Mesenteric fat pad (tissue), 1 donor: ENCODE data around the gene SLC43A3. TPM values are rescaled to one million over a fixed set of nuclear protein-coding genes. Genes with fewer than 3 reads are reported as not detected.
"Not testable (repeated sequence)": the region's sequence is repeated elsewhere in the genome, so short reads cannot be mapped to it uniquely, and the experiment has no call there.

Experiments
- DNase-seq: peaks from one replicate; pipeline ENCODE4 v3.0.0-alpha.2; 2020; ENCODE audit warnings: low spot score
- total RNA-seq: library from RNA; stranded (reverse); fragmentation: NEBNext Ultra II Directional; extraction: Animal tissue kit (Norgen Biotek cat#: 25700); gene quantifications from one replicate; pipeline ENCODE4 v1.2.1, GENCODE V29; 2021
- donor health status: DM: yes; HTN: yes; CAD: no.

SLC43A3 gene
- total RNA-seq, 1 donor from 2014 or later, result 95.1 TPM

- no peak for DNase-seq
Observed at GRCh38 chr11:57407010-57407920, 19.7 kb downstream of the SLC43A3 start.

DNA sequence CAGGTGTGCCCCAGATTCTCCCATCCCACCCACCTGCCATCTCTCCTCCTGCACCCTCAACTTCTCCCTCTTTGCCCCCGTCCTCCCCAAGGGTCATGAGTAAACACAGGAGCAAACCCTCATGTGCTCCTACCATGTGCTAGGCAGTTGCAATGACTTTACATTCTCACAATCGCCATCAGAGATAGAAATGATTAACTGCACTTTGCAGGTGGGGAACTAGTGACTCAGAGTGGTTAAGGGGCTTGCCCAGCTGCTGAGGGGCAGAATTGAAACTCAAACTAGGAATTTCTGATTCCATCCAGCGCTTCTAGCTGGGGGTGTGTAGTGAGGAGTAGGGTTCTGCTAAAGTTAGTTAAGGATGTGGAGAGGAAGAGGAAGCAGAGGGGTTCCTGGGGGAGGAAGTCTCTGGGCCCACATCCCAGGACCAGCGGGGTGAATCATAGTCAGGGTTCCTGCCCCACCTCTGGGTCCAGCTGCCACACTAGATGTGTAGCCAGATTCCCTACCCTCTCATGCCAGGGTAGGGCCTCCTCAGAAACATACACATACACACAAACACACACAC is 20.5 kb downstream of the SLC43A3 start:
- DNase-seq, result no peak

DNA sequence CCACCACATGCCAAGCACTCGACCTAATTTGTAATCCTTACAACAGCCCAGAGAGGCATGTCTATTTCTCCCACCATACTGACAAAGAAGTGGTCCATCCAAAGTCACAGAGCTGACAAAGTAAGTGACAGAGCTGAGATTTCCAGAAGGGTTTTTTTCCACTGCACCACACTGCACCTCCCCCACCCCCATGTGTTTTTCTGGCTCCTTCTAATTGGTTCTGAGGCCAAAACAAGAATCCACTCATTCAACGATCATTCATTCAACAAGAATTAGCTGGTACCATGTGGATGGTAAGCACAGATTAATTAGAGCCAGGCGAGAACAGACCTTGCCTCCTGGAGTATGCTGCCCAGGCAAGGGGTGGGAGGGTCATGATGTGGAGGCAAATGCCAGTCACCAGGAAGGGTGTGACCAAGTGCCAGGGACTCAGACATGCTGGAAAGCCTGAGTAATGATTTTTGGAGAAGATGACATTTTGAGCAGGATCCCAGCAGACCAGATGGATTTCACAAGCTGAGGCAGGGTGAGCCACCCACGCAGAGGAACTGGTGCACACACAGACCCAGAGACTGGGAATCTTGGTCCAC is 21.6 kb downstream of the SLC43A3 start:
- DNase-seq, result no peak

DNA sequence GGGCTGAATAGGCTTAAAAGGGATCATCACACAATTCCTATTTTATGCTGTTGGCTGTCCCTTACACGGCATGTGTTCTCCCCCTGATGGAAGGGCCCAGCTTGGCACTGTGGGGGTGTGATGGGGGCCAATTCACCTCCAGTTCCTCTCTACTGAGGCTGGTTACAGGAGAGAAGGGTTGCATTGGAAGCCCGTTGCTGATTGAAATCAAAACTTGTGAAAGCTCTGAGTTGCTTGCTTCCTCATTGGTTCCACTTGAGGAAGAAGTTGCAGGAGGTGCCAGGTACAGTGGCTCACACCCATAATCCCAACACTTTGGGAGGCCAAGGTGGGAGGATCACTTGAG is 23.1 kb downstream of the SLC43A3 start:
- no peak for DNase-seq

GRCh38 chr11:57403003-57403801 is 23.7 kb downstream of the SLC43A3 start:
- not testable (repeated sequence) for DNase-seq

GRCh38 chr11:57402188-57403002 is 24.5 kb downstream of the SLC43A3 start:
- DNase-seq, result no peak

GRCh38 chr11:57399972-57400578 is 26.8 kb downstream of the SLC43A3 start:
- DNase-seq, result no peak

DNA sequence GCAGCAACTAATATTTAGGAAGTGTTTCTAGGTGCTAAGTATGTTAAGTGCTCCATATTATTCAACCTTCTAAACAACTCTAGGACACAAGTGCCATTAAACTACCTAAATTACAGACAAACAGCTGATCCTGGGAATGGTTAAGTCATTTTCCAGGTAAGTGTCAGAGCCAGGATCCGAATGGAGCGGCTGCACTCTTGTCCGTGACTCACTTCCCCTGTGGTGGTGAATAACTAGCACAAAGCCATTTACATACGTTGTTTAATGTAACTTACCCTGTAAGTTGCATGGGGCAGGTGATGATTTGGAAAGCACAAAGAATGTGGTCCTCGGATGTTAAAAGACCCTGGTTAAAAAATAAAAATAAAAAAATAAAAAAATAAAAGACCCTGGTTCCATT is 27.7 kb downstream of the SLC43A3 start:
- no peak for DNase-seq

GRCh38 chr11:57397394-57397990 is 29.4 kb downstream of the SLC43A3 start:
- no peak for DNase-seq

GRCh38 chr11:57396744-57397143 is 30.2 kb downstream of the SLC43A3 start:
- DNase-seq, result no peak

GRCh38 chr11:57395905-57396623 is 30.9 kb downstream of the SLC43A3 start:
- no peak for DNase-seq

DNA sequence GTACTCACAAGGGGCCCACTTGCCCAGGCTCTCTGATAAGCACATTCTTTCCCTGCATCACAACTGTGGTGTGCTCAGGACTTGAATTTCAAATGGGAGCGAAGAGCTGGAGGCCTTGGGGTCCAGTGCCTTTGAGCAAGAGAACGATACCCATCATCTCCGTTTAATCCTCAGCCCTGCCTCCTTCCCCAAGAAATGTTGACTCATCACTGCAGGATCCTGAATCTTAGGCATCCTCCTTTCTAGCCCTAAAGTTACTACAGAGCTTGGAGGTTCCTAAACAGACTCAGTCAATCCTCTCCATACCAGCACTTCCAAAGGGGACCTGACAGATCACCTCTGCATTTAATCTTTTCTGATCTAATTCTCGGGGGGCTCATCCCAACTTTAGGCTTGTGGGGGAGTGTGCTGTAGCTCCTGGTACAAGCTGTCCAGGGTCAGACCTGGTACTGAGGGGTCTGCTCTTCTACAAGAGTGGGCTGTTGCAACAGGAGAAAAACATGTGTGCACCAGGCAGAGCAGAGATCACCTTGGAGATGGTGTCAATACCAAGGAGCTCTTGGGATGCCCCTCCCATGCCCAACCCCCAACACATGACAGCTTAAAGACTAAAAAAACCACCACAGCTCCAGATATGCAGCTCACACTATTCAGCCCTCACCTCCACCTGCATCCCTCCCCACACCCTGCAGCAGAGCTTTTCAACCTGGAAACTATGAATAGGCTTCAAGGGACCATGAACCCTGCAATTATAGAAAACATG is 32.5 kb downstream of the SLC43A3 start:
- DNase-seq, result no peak

DNA sequence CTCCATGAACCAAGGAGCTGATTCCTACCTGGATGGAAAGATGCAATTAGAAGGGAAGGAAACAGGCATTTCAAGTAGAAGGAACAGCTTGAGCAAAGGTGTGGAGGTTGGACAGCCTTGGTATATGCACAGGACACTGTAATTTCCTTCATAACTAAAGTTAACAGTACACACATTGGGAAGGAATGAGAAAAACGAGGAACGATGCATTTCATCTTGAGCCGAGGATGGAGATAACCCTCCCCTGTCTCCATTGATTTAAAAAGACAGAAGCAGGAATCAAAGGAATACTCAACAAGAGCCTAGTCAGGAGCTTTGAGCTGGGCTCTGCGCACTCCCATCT is 34.2 kb downstream of the SLC43A3 start:
- DNase-seq, result no peak

DNA sequence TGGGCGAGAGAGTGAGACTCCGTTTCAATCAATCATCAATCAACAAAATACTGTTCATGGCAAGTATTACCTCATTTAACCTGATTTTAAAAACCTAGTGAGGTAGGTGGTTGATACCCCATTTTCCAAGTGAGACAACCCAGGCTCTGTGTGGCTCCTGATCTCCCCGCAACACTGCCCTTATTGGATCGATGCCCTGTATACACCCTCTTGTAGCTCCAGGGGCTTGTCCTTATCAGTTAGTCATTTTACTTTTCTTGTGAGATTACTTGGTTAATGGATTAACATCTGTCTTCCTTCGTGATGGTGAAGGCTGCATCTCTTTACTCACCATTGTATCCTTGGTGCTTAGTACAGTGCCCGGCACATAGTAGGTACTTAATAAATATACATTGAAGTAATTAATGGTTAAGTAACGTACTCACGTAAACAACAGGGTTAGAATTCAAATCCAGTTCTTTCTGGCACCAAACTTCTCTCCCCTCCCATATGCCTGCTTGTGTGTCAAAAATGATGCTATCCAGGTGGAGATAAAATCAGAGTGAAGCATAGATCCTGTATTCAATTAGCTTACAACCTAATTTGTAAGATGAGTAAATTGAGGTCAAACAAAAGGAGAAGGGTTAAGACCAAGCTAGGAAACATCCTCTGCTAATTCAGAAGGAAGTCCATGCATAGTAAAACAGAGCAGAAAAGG is 34.7 kb downstream of the SLC43A3 start:
- DNase-seq, result no peak

DNA sequence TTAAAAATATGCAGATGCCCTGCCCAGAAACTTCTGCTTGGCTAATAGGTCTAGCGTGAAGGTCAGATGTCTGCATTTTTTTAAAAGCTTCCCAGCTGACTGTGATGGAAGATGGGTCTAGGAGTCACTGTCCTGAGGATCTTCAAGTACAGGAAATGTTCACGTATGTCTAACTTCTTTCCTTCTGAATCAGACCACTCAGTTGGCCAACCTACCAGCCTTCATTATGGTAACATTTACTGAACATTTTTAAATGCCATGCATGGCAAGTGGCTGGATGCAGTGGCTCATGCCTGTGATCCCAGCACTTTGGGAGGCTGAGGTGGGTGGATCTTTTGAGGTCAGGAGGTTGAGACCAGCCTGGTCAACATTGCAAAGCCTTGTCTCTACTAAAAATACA is 35.4 kb downstream of the SLC43A3 start:
- no peak for DNase-seq

DNA sequence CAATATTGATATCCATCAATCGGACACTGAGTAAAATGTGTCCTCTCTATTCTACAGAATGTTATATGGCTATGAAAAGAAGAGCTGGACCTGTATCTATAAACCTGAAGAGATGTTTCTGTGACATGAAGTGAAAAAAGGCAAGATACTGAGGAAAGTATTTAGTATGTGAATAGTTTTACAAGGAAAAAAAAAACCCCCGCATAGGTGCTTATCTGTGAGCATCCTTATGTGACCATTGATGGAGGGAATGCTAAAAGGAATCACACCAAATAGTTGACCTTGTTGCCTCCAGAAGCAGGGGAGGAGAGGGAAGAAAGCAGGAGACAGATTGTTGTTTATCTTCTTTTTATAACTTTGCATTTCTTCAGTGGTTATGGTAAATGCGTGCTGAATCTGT is 35.8 kb downstream of the SLC43A3 start:
- no peak for DNase-seq

GRCh38 chr11:57390535-57390934 is 36.4 kb downstream of the SLC43A3 start, which contains the start of gene PRG2:
Gene PRG2 (minus strand): TSS chr11:57390650. CDS start chr11:57389944, 706 bp downstream.
- DNase-seq, result no peak
